Esophagus muscularis mucosa (tissue), 4 donors: ENCODE measurements around the gene SLC18B1. TPM values are rescaled to one million over a fixed set of nuclear protein-coding genes. Genes with fewer than 3 reads are reported as not detected.

Experiments
- DNase-seq: peaks from one replicate; pipeline ENCODE4 v3.0.0-alpha.2; 2017; ENCODE audit errors: extremely low spot score
- H3K27ac ChIP-seq, 4 donors: fragments of 200-600 bp; sonication (generic); replicated peaks in 1 of 4; 1 replicate in 3 of 4; 2 replicates in 1 of 4; pipeline ENCODE4 v1.5.1; 2016 to 2019; ENCODE audit warnings: mild to moderate bottlenecking in 1 of 4
- H3K27me3 ChIP-seq, 4 donors: fragments of 200-600 bp; sonication (generic); one replicate each; pipeline versions ENCODE4 v1.5.1 to v1.6.0; 2016 to 2019
- H3K36me3 ChIP-seq, 4 donors: fragments of 200-600 bp; sonication (generic); one replicate each; pipeline ENCODE4 v1.5.1; 2016 to 2019
- H3K4me1 ChIP-seq, 4 donors: fragments of 200-600 bp; sonication (generic); one replicate each; pipeline ENCODE4 v1.5.1; 2016 to 2019
- H3K4me3 ChIP-seq, 4 donors: fragments of 200-600 bp; sonication (generic); 1 replicate in 2 of 4; 2 replicates in 2 of 4; pipeline ENCODE4 v1.5.1; 2016 to 2019; ENCODE audit warnings: mild to moderate bottlenecking in 4 of 4, moderate library complexity in 1 of 4
- H3K9me3 ChIP-seq, 4 donors: fragments of 200-600 bp; sonication (generic); 1 replicate in 3 of 4; 2 replicates in 1 of 4; pipeline ENCODE4 v1.5.1; 2016 to 2019
- CTCF ChIP-seq, 3 experiments: fragments of 200-600 bp in 2 of 3; fragments of 450-650 bp in 1 of 3; sonication (generic) in 2 of 3; IDR thresholded peaks; one replicate each; pipeline ENCODE4 v1.5.1; 2017 to 2019; ENCODE audit warnings: antibody characterized with exemption in 3 of 3, mild to moderate bottlenecking in 2 of 3, moderate library complexity in 1 of 3
- EP300 ChIP-seq: sonication (generic); formaldehyde crosslinking; IDR thresholded peaks from one replicate; pipeline ENCODE4 v1.6.1; 2017; ENCODE audit warnings: antibody characterized with exemption
- POLR2A ChIP-seq: fragments of 450-650 bp; IDR thresholded peaks from one replicate; pipeline ENCODE4 v1.6.1; 2017; ENCODE audit warnings: antibody characterized with exemption, moderate library complexity, mild to moderate bottlenecking, low read depth
- POLR2AphosphoS5 ChIP-seq, 2 donors: sonication (generic); formaldehyde crosslinking; IDR thresholded peaks; one replicate each; pipeline ENCODE4 v1.6.1; 2017; ENCODE audit warnings: antibody characterized with exemption in 2 of 2
- WGBS: methylation state at CpG from one replicate; pipeline ENCODE4 v1.1.5; 2018; 5-methylcytosine and 5-hydroxymethylcytosine counted together
- intact Hi-C: fragments of 100-400 bp; cut with DNase I; formaldehyde crosslinking; loops from one replicate; pipeline ENCODE4 v1.15.1; 2023
- total RNA-seq, 4 donors: library from RNA; depleted of rRNA; stranded (reverse); fragments of >200 nt; gene quantifications; one replicate each; pipeline versions ENCODE4 v1.1.0 to v1.2.1, GENCODE V29; 2016

Gene SLC18B1
- total RNA-seq: 1 to 10 TPM; 4.8 to 6.2 (median 5.7) TPM

- Histone ChIP-seq H3K4me1 (peaks cover 0 to 12% (median 11%) of the 10 kb centered on the region in 4 donors), H3K36me3 (peaks cover 0 to 9% (median 2%) of the 10 kb centered on the region in 4 donors), H3K27ac (no peak within 1 kb of the TSS), H3K9me3 (no peaks in the 10 kb centered on the region), H3K4me3 (peak within 1 kb of the TSS in 1 of 4 donors; percentile 73), H3K27me3 (no peaks in the 10 kb centered on the region)
- peak; percentile 92 for DNase-seq
- peak in 1 of 2 donors; percentile 30 for TF ChIP-seq POLR2AphosphoS5 (IDR thresholded peaks at IDR 0.05)
- no peak for TF ChIP-seq EP300
- no peak for TF ChIP-seq CTCF (IDR thresholded peaks at IDR 0.05)
- TF ChIP-seq POLR2A: no peak
- intact Hi-C loops: loop anchor here (10.0 kb wide), 1 partner anchor 263 kb away; the partner anchor contains the start of gene TAAR9
- WGBS: 1% methylated on average over 21 of the region's 41 CpGs
These were observed at the start of gene SLC18B1 for GRCh38 chr6:132797951-132798868. SLC18B1 (minus strand) TSS chr6:132798637; CDS start chr6:132798456, 181 bp downstream.

- WGBS: 82% methylated on average over 8 of the region's 8 CpGs
- intact Hi-C loops: no loop called here
These were observed 45.0 kb upstream of the SLC18B1 start for GRCh38 chr6:132843316-132844035.

GRCh38 chr6:132841966-132842365 lies 43.5 kb upstream of the SLC18B1 start:
- H3K27ac ChIP-seq: no peak overlapping the region
- 82% methylated on average over 1 of the region's 1 CpG for WGBS
- DNase-seq: no peak

More at GRCh38 chr6:132843316-132844035, 45.0 kb upstream of the SLC18B1 start:
- TF ChIP-seq CTCF (IDR thresholded peaks at IDR 0.05) (no peak), POLR2A (no peak), EP300 (no peak), POLR2AphosphoS5 (IDR thresholded peaks at IDR 0.05) (no peak)
- no peak for DNase-seq
- Histone ChIP-seq H3K4me3 (no peak overlapping the region), H3K4me1 (peaks cover 0 to 16% (median 9%) of the 10 kb centered on the region in 4 donors), H3K36me3 (no peaks in the 10 kb centered on the region), H3K27me3 (no peaks in the 10 kb centered on the region), H3K27ac (no peak overlapping the region), H3K9me3 (no peaks in the 10 kb centered on the region)

GRCh38 chr6:132832891-132833290 lies 34.5 kb upstream of the SLC18B1 start:
- no peaks in the 10 kb centered on the region for H3K9me3 ChIP-seq
- 92% methylated on average over 6 of the region's 6 CpGs for WGBS
- H3K36me3 ChIP-seq: no peaks in the 10 kb centered on the region
- no peaks in the 10 kb centered on the region for H3K27me3 ChIP-seq
- no peak for DNase-seq
- intact Hi-C loops: loop anchor here (5.0 to 10.0 kb wide), 2 partner anchors 129 to 212 kb away; no protein-coding TSS in a partner anchor
- peaks cover 0 to 8% (median 0%) of the 10 kb centered on the region in 4 donors for H3K4me1 ChIP-seq
- no peak overlapping the region for H3K4me3 ChIP-seq
- TF ChIP-seq POLR2AphosphoS5 (IDR thresholded peaks at IDR 0.05): no peak
- no peak for TF ChIP-seq CTCF (IDR thresholded peaks at IDR 0.05)
- TF ChIP-seq POLR2A: no peak
- no peak for TF ChIP-seq EP300
- no peak overlapping the region for H3K27ac ChIP-seq

More at GRCh38 chr6:132841966-132842365, 43.5 kb upstream of the SLC18B1 start:
- H3K36me3 ChIP-seq: no peaks in the 10 kb centered on the region
- H3K9me3 ChIP-seq: no peaks in the 10 kb centered on the region
- intact Hi-C loops: no loop called here
- H3K27me3 ChIP-seq: no peaks in the 10 kb centered on the region
- TF ChIP-seq POLR2AphosphoS5 (IDR thresholded peaks at IDR 0.05): no peak
- TF ChIP-seq POLR2A: no peak
- TF ChIP-seq EP300: no peak
- no peak for TF ChIP-seq CTCF (IDR thresholded peaks at IDR 0.05)
- peaks cover 0 to 16% (median 9%) of the 10 kb centered on the region in 4 donors for H3K4me1 ChIP-seq
- H3K4me3 ChIP-seq: no peak overlapping the region
